ENCODE data around the gene ADORA3. TPM values are rescaled to one million over a fixed set of nuclear protein-coding genes. Genes with fewer than 3 reads are reported as not detected.

ADORA3 gene
- total and polyA plus RNA-seq, 10 of the 15 experiments (the other 5 are each of a cell fraction or from before 2014, with no cell fraction given): 0.14 to 0.29 (median 0.18) TPM; not detected in 2

DNA sequence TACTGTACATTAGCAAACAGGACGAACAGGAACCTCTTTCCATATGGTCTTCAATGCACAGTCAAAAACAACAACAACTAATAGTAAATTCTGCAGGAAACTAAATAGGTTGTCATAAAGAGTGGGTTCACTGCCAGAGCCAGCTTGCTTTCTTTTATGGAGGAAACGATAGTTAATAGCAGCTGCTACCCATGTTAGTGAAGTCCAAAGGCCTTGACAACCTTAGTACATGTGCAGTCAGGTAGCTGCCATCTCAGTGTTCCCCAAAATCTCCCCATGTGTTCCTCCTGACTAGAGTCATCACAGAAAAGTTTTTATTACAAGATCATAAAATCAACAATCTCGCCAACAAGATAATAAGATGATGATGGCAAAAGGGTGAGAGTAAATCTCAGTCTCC is 16.6 kb upstream of the ADORA3 start:
- FAIRE-seq: no peak
- WGBS (ENCODE audit: insufficient coverage, insufficient replicate concordance, low lambda C conversion rate, missing lambda C conversion rate): 99% methylated on average over 3 of the region's 3 CpGs
- no peaks in the 10 kb centered on the region for H3K79me2 ChIP-seq (ENCODE audit: control insufficient read depth, insufficient read depth, low read length)
- no peaks in the 10 kb centered on the region; the same call in 2 of the 3 replicates for H3K9me3 ChIP-seq (replicated peaks; ENCODE audit: control insufficient read depth, insufficient read depth, low read length)
- CTCF ChIA-PET: interaction anchor here (0.6 to 5.0 kb wide), 2 partner anchors 12 to 73 kb away, joined by 3 to 76 read pairs; no protein-coding TSS in a partner anchor
- H3K27ac ChIP-seq (ENCODE audit: control insufficient read depth, insufficient read depth): no peak overlapping the region
- no peak for DNase-seq (ENCODE audit: low read depth, low spot score)
- intact Hi-C loops (cut with micrococcal nuclease; ENCODE audit: unreplicated experiment): no loop called here
- no peaks in the 10 kb centered on the region for H3K36me3 ChIP-seq (ENCODE audit: control insufficient read depth in 2 of 2, insufficient read depth in 2 of 2, low read length in 1 of 2)
- in situ Hi-C loops (cut with MboI): no loop called here
- RAD21 ChIA-PET (ENCODE audit: unreplicated experiment): interaction anchor here (1.4 to 4.7 kb wide), 2 partner anchors 13 to 83 kb away, joined by 3 to 38 read pairs; no protein-coding TSS in a partner anchor
- H3K4me3 ChIP-seq: no peak overlapping the region
- no peaks in the 10 kb centered on the region for H4K20me1 ChIP-seq (ENCODE audit: control insufficient read depth, insufficient read depth)
- POLR2A ChIA-PET: interaction anchor here (1.1 kb wide), 1 partner anchor 70 kb away, joined by 3 read pairs; no protein-coding TSS in a partner anchor
- H2AFZ ChIP-seq (ENCODE audit: control insufficient read depth, low read depth, low read length): no peak overlapping the region
- no peak for ATAC-seq
- H3K4me1 ChIP-seq (ENCODE audit: control insufficient read depth, insufficient read depth, low read length): peaks cover 33% of the 10 kb centered on the region
- H3K4me2 ChIP-seq (ENCODE audit: control insufficient read depth, insufficient read depth): no peak overlapping the region
- SMC1A ChIA-PET (ENCODE audit: uncharacterized antibody, unreplicated experiment): interaction anchor here (1.0 to 4.5 kb wide), 3 partner anchors 13 to 71 kb away, joined by 3 to 46 read pairs (median 6); no protein-coding TSS in a partner anchor
- no peaks in the 10 kb centered on the region; a peak in 1 of 4 replicates for H3K27me3 ChIP-seq (replicated peaks in 1 of 2; ENCODE audit: control insufficient read depth in 2 of 2, insufficient read depth in 2 of 2, low read length in 1 of 2)
- H3K9ac ChIP-seq (ENCODE audit: control insufficient read depth, insufficient read depth, low read length): no peak overlapping the region
- TF ChIP-seq NBN (IDR thresholded peaks at IDR 0.05): no peak
- TF ChIP-seq RB1 (IDR thresholded peaks at IDR 0.05; ENCODE audit: borderline replicate concordance): no peak
- TF ChIP-seq, protein P1, sequence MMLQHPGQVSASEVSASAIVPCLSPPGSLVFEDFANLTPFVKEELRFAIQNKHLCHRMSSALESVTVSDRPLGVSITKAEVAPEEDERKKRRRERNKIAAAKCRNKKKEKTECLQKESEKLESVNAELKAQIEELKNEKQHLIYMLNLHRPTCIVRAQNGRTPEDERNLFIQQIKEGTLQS (IDR thresholded peaks at IDR 0.05; ENCODE audit: borderline replicate concordance, extremely low read depth, low read depth, low read length): no peak
- no TSS peak for BruUV-seq (replicated peaks)

DNA sequence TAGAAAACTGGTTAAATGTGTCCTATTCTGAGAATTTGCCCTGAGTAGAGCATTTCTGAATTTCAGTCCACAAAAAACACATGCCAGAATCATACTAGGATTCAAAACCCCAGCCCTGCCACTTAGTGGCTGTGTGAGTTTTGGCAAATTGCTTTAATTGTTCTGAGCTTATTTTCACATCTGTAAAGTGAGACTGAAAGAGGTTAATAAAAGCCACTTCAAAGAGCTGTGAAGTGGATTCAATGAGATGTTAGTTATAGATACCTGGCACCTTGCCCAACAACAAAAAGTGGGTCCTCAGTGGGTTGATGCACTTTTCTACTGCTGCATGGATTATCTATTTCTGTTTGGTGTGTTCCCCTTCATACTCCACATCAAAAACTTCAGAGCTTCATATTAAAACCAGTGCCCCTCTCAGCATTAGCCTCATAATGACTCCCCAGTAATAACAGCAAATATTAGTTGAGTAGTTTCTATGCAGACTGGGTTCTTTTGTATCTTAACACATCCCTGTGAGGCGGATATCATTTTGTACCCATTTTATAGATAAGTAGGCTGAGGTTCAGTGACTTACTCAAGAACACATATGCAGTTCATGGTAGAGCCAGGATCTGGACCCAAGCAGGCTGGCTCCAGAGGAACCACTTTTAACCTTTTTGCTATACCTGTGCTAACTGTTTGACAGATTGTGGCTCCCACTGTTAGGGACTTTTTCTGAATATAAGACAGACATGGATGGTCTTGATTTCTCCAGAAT is 14.2 kb upstream of the ADORA3 start:
- H3K36me3 ChIP-seq (ENCODE audit: control insufficient read depth in 2 of 2, insufficient read depth in 2 of 2, low read length in 1 of 2): no peaks in the 10 kb centered on the region
- H3K79me2 ChIP-seq (ENCODE audit: control insufficient read depth, insufficient read depth, low read length): no peaks in the 10 kb centered on the region
- ATAC-seq: peak; percentile 87
- no peak for DNase-seq (ENCODE audit: low read depth, low spot score)
- intact Hi-C loops (cut with micrococcal nuclease; ENCODE audit: unreplicated experiment): loop anchor here (5.0 kb wide), 1 partner anchor 40 kb away; no protein-coding TSS in a partner anchor
- peak overlapping the region; percentile 27; the same call in 1 of the 2 replicates for H3K4me2 ChIP-seq (ENCODE audit: control insufficient read depth, insufficient read depth)
- ChIA-PET RAD21 (ENCODE audit: unreplicated experiment) (interaction anchor here (0.6 to 4.7 kb wide), 20 partner anchors 10 to 250 kb away, joined by 3 to 38 read pairs (median 4); partner anchors contain the start of gene INKA2), SMC1A (ENCODE audit: uncharacterized antibody, unreplicated experiment) (interaction anchor here (0.6 to 4.5 kb wide), 34 partner anchors 10 to 251 kb away, joined by 3 to 46 read pairs (median 4); partner anchors contain the start of genes INKA2 and RAP1A), POLR2A (interaction anchor here (0.9 to 2.4 kb wide), 7 partner anchors 10 to 182 kb away, joined by 3 to 7 read pairs (median 3); no protein-coding TSS in a partner anchor), CTCF (interaction anchor here (0.5 to 5.0 kb wide), 24 partner anchors 10 to 252 kb away, joined by 3 to 76 read pairs (median 3); partner anchors contain the start of genes DDX20 and RAP1A)
- no peaks in the 10 kb centered on the region for H3K9me3 ChIP-seq (replicated peaks; ENCODE audit: control insufficient read depth, insufficient read depth, low read length)
- no peaks in the 10 kb centered on the region for H4K20me1 ChIP-seq (ENCODE audit: control insufficient read depth, insufficient read depth)
- no peak overlapping the region for H3K9ac ChIP-seq (ENCODE audit: control insufficient read depth, insufficient read depth, low read length)
- H3K4me1 ChIP-seq (ENCODE audit: control insufficient read depth, insufficient read depth, low read length): peaks cover 36% of the 10 kb centered on the region
- 43% methylated on average over 1 of the region's 1 CpG for WGBS (ENCODE audit: insufficient coverage, insufficient replicate concordance, low lambda C conversion rate, missing lambda C conversion rate)
- H3K4me3 ChIP-seq: no peak overlapping the region
- FAIRE-seq: peak; percentile 35
- no peak overlapping the region for H3K27ac ChIP-seq (ENCODE audit: control insufficient read depth, insufficient read depth)
- H2AFZ ChIP-seq (ENCODE audit: control insufficient read depth, low read depth, low read length): no peak overlapping the region
- in situ Hi-C loops (cut with MboI): loop anchor here (10.0 kb wide), 1 partner anchor 77 kb away; no protein-coding TSS in a partner anchor
- BruUV-seq (replicated peaks): no TSS peak
- H3K27me3 ChIP-seq (replicated peaks in 1 of 2; ENCODE audit: control insufficient read depth in 2 of 2, insufficient read depth in 2 of 2, low read length in 1 of 2): no peaks in the 10 kb centered on the region; a peak in 1 of 4 replicates
- peak; percentile 45; the same call in 1 of the 2 replicates for TF ChIP-seq ATF7 (IDR thresholded peaks at IDR 0.05; ENCODE audit: low read depth)
- peak; percentile 48; the same call in 1 of the 2 replicates for TF ChIP-seq SMARCA5 (IDR thresholded peaks at IDR 0.05)
- TF ChIP-seq, protein P2, sequence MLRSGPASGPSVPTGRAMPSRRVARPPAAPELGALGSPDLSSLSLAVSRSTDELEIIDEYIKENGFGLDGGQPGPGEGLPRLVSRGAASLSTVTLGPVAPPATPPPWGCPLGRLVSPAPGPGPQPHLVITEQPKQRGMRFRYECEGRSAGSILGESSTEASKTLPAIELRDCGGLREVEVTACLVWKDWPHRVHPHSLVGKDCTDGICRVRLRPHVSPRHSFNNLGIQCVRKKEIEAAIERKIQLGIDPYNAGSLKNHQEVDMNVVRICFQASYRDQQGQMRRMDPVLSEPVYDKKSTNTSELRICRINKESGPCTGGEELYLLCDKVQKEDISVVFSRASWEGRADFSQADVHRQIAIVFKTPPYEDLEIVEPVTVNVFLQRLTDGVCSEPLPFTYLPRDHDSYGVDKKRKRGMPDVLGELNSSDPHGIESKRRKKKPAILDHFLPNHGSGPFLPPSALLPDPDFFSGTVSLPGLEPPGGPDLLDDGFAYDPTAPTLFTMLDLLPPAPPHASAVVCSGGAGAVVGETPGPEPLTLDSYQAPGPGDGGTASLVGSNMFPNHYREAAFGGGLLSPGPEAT (IDR thresholded peaks at IDR 0.05; ENCODE audit: low read depth): peak; percentile 66
- no peak for TF ChIP-seq FOS (IDR thresholded peaks at IDR 0.05; ENCODE audit: borderline replicate concordance, extremely low read depth, insufficient read length)
- peak; percentile 57 for TF ChIP-seq MEF2B (IDR thresholded peaks at IDR 0.05; ENCODE audit: partially characterized antibody, poor library complexity, severe bottlenecking)
- peak; percentile 36; the same call in 1 of the 2 replicates for TF ChIP-seq IKZF1 (conservative IDR thresholded peaks at IDR 0.05)
- no peak for TF ChIP-seq NFYB (IDR thresholded peaks at IDR 0.05; ENCODE audit: insufficient read depth, low read depth, low read length)
- peak; percentile 84; the same call in 1 of the 2 replicates for TF ChIP-seq BCL11A (IDR thresholded peaks at IDR 0.05; ENCODE audit: low read depth, low read length)
- 0 out of 2 replicates have a peak, but pooled peaks have one; percentile 36 for TF ChIP-seq IRF4 (IDR thresholded peaks at IDR 0.05; ENCODE audit: low read depth, low read length)
- TF ChIP-seq IKZF2 (IDR thresholded peaks at IDR 0.05): peak; percentile 67; a peak in 3 of 4 replicates
- peak; percentile 98 for TF ChIP-seq TCF7 (IDR thresholded peaks at IDR 0.05; ENCODE audit: borderline replicate concordance)
